ENCODE results near the gene MTERF4. TPM values are rescaled to one million over a fixed set of nuclear protein-coding genes. Genes with fewer than 3 reads are reported as not detected.

The MTERF4 gene
- 10 to 100 TPM; 25.3 to 55.1 (median 30.1) TPM for polyA plus RNA-seq
- long read RNA-seq, donor 1 = 0 reads
- long read RNA-seq, donor 2, partial matches to known transcripts = 0 of 2 reads
- long read RNA-seq, donor 2, other reads (novel, unspliced or antisense) = 0 of 2 reads
- long read RNA-seq, donor 3, partial matches to known transcripts = 0 of 10 reads
- long read RNA-seq, donor 3, other reads (novel, unspliced or antisense) = 0 of 10 reads
- long read RNA-seq, donor 4, partial matches to known transcripts = 0 of 1 reads
- long read RNA-seq, donor 4, other reads (novel, unspliced or antisense) = 0 of 1 reads
- long read RNA-seq, donor 5, partial matches to known transcripts = 0 of 3 reads
- long read RNA-seq, donor 5, other reads (novel, unspliced or antisense) = 0 of 3 reads
- long read RNA-seq, donor 6, partial matches to known transcripts = 0 of 5 reads
- long read RNA-seq, donor 6, other reads (novel, unspliced or antisense) = 0 of 5 reads
- long read RNA-seq, donor 7 = 0 reads
- long read RNA-seq, donor 8, partial matches to known transcripts = 0 of 2 reads
- long read RNA-seq, donor 8, other reads (novel, unspliced or antisense) = 0 of 2 reads
- long read RNA-seq, donor 9, partial matches to known transcripts = 0 of 2 reads
- long read RNA-seq, donor 9, other reads (novel, unspliced or antisense) = 0 of 2 reads
- long read RNA-seq, donor 10, partial matches to known transcripts = 0 of 9 reads
- long read RNA-seq, donor 10, other reads (novel, unspliced or antisense) = 0 of 9 reads

GRCh38 chr2:241102239-241102803 lies at the start of gene MTERF4:
Gene MTERF4, minus strand, starts transcription at chr2:241102287. Its CDS starts 14 bp downstream, at chr2:241102273.
- H3K27ac ChIP-seq (ENCODE audit: low read depth in 1 of 3, low read length in 2 of 3) = peak within 1 kb of the TSS; percentile 87 to 95 (median 93)
- WGBS, 3 donors = 0 to 1% (median 0%) methylated on average over 51 to 56 of the region's 56 CpGs
- FAIRE-seq (no peak), DNase-seq (peak; percentile 90 to 96)
- peak within 1 kb of the TSS; percentile 71 to 92 (median 75) for H3K4me3 ChIP-seq (ENCODE audit: low read depth in 1 of 3, low read length in 3 of 3)
- no peaks in the 10 kb centered on the region for H3K9me3 ChIP-seq (ENCODE audit: control insufficient read depth in 2 of 2, insufficient read depth in 1 of 2, low read depth in 1 of 2, low read length in 1 of 2)
- no peaks in the 10 kb centered on the region for H3K27me3 ChIP-seq (ENCODE audit: control insufficient read depth in 3 of 3, insufficient read depth in 3 of 3, low read length in 3 of 3)
- H3K36me3 ChIP-seq (ENCODE audit: control insufficient read depth in 3 of 3, insufficient read depth in 2 of 3, low read depth in 1 of 3, low read length in 3 of 3) = peaks cover 5 to 23% (median 6%) of the 10 kb centered on the region in 3 donors
- H3K4me1 ChIP-seq (ENCODE audit: control insufficient read depth in 3 of 3, insufficient read depth in 2 of 3, low read depth in 1 of 3, low read length in 2 of 3) = peaks cover 0 to 14% (median 0%) of the 10 kb centered on the region in 3 donors

- Histone ChIP-seq H3K27ac (ENCODE audit: low read depth in 1 of 3, low read length in 2 of 3) (peak overlapping the region in 2 of 3 donors; percentile 8 to 48), H3K9me3 (ENCODE audit: control insufficient read depth in 2 of 2, insufficient read depth in 1 of 2, low read depth in 1 of 2, low read length in 1 of 2) (no peaks in the 10 kb centered on the region), H3K36me3 (ENCODE audit: control insufficient read depth in 3 of 3, insufficient read depth in 2 of 3, low read depth in 1 of 3, low read length in 3 of 3) (peaks cover 2 to 16% (median 2%) of the 10 kb centered on the region in 3 donors), H3K27me3 (ENCODE audit: control insufficient read depth in 3 of 3, insufficient read depth in 3 of 3, low read length in 3 of 3) (no peaks in the 10 kb centered on the region), H3K4me1 (ENCODE audit: control insufficient read depth in 3 of 3, insufficient read depth in 2 of 3, low read depth in 1 of 3, low read length in 2 of 3) (peaks cover 2 to 5% (median 3%) of the 10 kb centered on the region in 3 donors), H3K4me3 (ENCODE audit: low read depth in 1 of 3, low read length in 3 of 3) (peak overlapping the region; percentile 50 to 99 (median 94))
- no peak for FAIRE-seq
- 4 to 9% (median 8%) methylated on average over 26 to 37 of the region's 37 CpGs for WGBS, 3 donors
- peak; percentile 24 to 25 for DNase-seq
Measured at GRCh38 chr2:241150660-241151530, 48.8 kb upstream of the MTERF4 start.

GRCh38 chr2:241149925-241150659 lies 48.0 kb upstream of the MTERF4 start, which contains the start of gene PPP1R7:
Gene PPP1R7, plus strand, starts transcription at chr2:241150467. Its CDS starts 29 bp downstream, at chr2:241150496.
- peak within 1 kb of the TSS; percentile 16 to 77 (median 38) for H3K27ac ChIP-seq (ENCODE audit: low read depth in 1 of 3, low read length in 2 of 3)
- peaks cover 2 to 5% (median 3%) of the 10 kb centered on the region in 3 donors for H3K4me1 ChIP-seq (ENCODE audit: control insufficient read depth in 3 of 3, insufficient read depth in 2 of 3, low read depth in 1 of 3, low read length in 2 of 3)
- H3K36me3 ChIP-seq (ENCODE audit: control insufficient read depth in 3 of 3, insufficient read depth in 2 of 3, low read depth in 1 of 3, low read length in 3 of 3) = peaks cover 2 to 11% (median 2%) of the 10 kb centered on the region in 3 donors
- DNase-seq (peak; percentile 96), FAIRE-seq (no peak)
- no peaks in the 10 kb centered on the region for H3K9me3 ChIP-seq (ENCODE audit: control insufficient read depth in 2 of 2, insufficient read depth in 1 of 2, low read depth in 1 of 2, low read length in 1 of 2)
- no peaks in the 10 kb centered on the region for H3K27me3 ChIP-seq (ENCODE audit: control insufficient read depth in 3 of 3, insufficient read depth in 3 of 3, low read length in 3 of 3)
- 0 to 1% (median 0%) methylated on average over 70 to 73 of the region's 73 CpGs for WGBS, 3 donors
- peak within 1 kb of the TSS; percentile 86 to 99 (median 94) for H3K4me3 ChIP-seq (ENCODE audit: low read depth in 1 of 3, low read length in 3 of 3)

- no peaks in the 10 kb centered on the region for H3K9me3 ChIP-seq (ENCODE audit: control insufficient read depth in 2 of 2, insufficient read depth in 1 of 2, low read depth in 1 of 2, low read length in 1 of 2)
- H3K27me3 ChIP-seq (ENCODE audit: control insufficient read depth in 3 of 3, insufficient read depth in 3 of 3, low read length in 3 of 3) = no peaks in the 10 kb centered on the region
- WGBS, 3 donors = 0 to 1% (median 0%) methylated on average over 23 of the region's 23 CpGs
- peaks cover 0 to 10% (median 2%) of the 10 kb centered on the region in 3 donors for H3K36me3 ChIP-seq (ENCODE audit: control insufficient read depth in 3 of 3, insufficient read depth in 2 of 3, low read depth in 1 of 3, low read length in 3 of 3)
- FAIRE-seq (no peak), DNase-seq (no peak)
- peaks cover 2 to 5% (median 3%) of the 10 kb centered on the region in 3 donors for H3K4me1 ChIP-seq (ENCODE audit: control insufficient read depth in 3 of 3, insufficient read depth in 2 of 3, low read depth in 1 of 3, low read length in 2 of 3)
- peak overlapping the region; percentile 63 to 99 (median 86) for H3K4me3 ChIP-seq (ENCODE audit: low read depth in 1 of 3, low read length in 3 of 3)
- peak overlapping the region; percentile 16 to 77 (median 38) for H3K27ac ChIP-seq (ENCODE audit: low read depth in 1 of 3, low read length in 2 of 3)
Measured at GRCh38 chr2:241149675-241149924, 47.5 kb upstream of the MTERF4 start.

GRCh38 chr2:241148891-241149674 lies 47.0 kb upstream of the MTERF4 start, which contains the start of gene PASK:
Gene PASK, minus strand, starts transcription at chr2:241149472. Its CDS starts 6,440 bp downstream, at chr2:241143032.
- DNase-seq (peak; percentile 97 to 98), FAIRE-seq (no peak)
- no peaks in the 10 kb centered on the region for H3K27me3 ChIP-seq (ENCODE audit: control insufficient read depth in 3 of 3, insufficient read depth in 3 of 3, low read length in 3 of 3)
- peak within 1 kb of the TSS; percentile 16 to 77 (median 38) for H3K27ac ChIP-seq (ENCODE audit: low read depth in 1 of 3, low read length in 2 of 3)
- peaks cover 2 to 5% (median 3%) of the 10 kb centered on the region in 3 donors for H3K4me1 ChIP-seq (ENCODE audit: control insufficient read depth in 3 of 3, insufficient read depth in 2 of 3, low read depth in 1 of 3, low read length in 2 of 3)
- H3K36me3 ChIP-seq (ENCODE audit: control insufficient read depth in 3 of 3, insufficient read depth in 2 of 3, low read depth in 1 of 3, low read length in 3 of 3) = peaks cover 0 to 13% (median 2%) of the 10 kb centered on the region in 3 donors
- no peaks in the 10 kb centered on the region for H3K9me3 ChIP-seq (ENCODE audit: control insufficient read depth in 2 of 2, insufficient read depth in 1 of 2, low read depth in 1 of 2, low read length in 1 of 2)
- peak within 1 kb of the TSS; percentile 86 to 99 (median 94) for H3K4me3 ChIP-seq (ENCODE audit: low read depth in 1 of 3, low read length in 3 of 3)
- WGBS, 3 donors = 0 to 1% (median 0%) methylated on average over 63 to 88 of the region's 88 CpGs

GRCh38 chr2:241148239-241148638 lies 46.2 kb upstream of the MTERF4 start:
- peaks cover 2 to 5% (median 3%) of the 10 kb centered on the region in 3 donors for H3K4me1 ChIP-seq (ENCODE audit: control insufficient read depth in 3 of 3, insufficient read depth in 2 of 3, low read depth in 1 of 3, low read length in 2 of 3)
- FAIRE-seq (no peak), DNase-seq (no peak)
- H3K36me3 ChIP-seq (ENCODE audit: control insufficient read depth in 3 of 3, insufficient read depth in 2 of 3, low read depth in 1 of 3, low read length in 3 of 3) = peaks cover 0 to 8% (median 0%) of the 10 kb centered on the region in 3 donors
- no peak overlapping the region for H3K27ac ChIP-seq (ENCODE audit: low read depth in 1 of 3, low read length in 2 of 3)
- H3K4me3 ChIP-seq (ENCODE audit: low read depth in 1 of 3, low read length in 3 of 3) = peak overlapping the region in 2 of 3 donors; percentile 86 to 99
- 61 to 81% (median 69%) methylated on average over 4 of the region's 4 CpGs for whole genome bisulfite sequencing, 3 donors
- H3K27me3 ChIP-seq (ENCODE audit: control insufficient read depth in 3 of 3, insufficient read depth in 3 of 3, low read length in 3 of 3) = no peaks in the 10 kb centered on the region
- no peaks in the 10 kb centered on the region for H3K9me3 ChIP-seq (ENCODE audit: control insufficient read depth in 2 of 2, insufficient read depth in 1 of 2, low read depth in 1 of 2, low read length in 1 of 2)

GRCh38 chr2:241147336-241147735 lies 45.2 kb upstream of the MTERF4 start:
- no peak overlapping the region for H3K27ac ChIP-seq (ENCODE audit: low read depth in 1 of 3, low read length in 2 of 3)
- no peaks in the 10 kb centered on the region for H3K9me3 ChIP-seq (ENCODE audit: control insufficient read depth in 2 of 2, insufficient read depth in 1 of 2, low read depth in 1 of 2, low read length in 1 of 2)
- no peak for FAIRE-seq
- H3K36me3 ChIP-seq (ENCODE audit: control insufficient read depth in 3 of 3, insufficient read depth in 2 of 3, low read depth in 1 of 3, low read length in 3 of 3) = peaks cover 0 to 9% (median 0%) of the 10 kb centered on the region in 3 donors
- WGBS, 3 donors = 96 to 99% (median 97%) methylated on average over 3 of the region's 3 CpGs
- peaks cover 2 to 5% (median 3%) of the 10 kb centered on the region in 3 donors for H3K4me1 ChIP-seq (ENCODE audit: control insufficient read depth in 3 of 3, insufficient read depth in 2 of 3, low read depth in 1 of 3, low read length in 2 of 3)
- no peak for DNase-seq
- H3K27me3 ChIP-seq (ENCODE audit: control insufficient read depth in 3 of 3, insufficient read depth in 3 of 3, low read length in 3 of 3) = no peaks in the 10 kb centered on the region
- no peak overlapping the region for H3K4me3 ChIP-seq (ENCODE audit: low read depth in 1 of 3, low read length in 3 of 3)

Data from small intestine (tissue), 16 donors.